ENCODE measurements around the gene DPP6. TPM values are rescaled to one million over a fixed set of nuclear protein-coding genes. Genes with fewer than 3 reads are reported as not detected.

DPP6 gene
- total RNA-seq, 1 donor from 2014 or later: 1.4 TPM

DNA sequence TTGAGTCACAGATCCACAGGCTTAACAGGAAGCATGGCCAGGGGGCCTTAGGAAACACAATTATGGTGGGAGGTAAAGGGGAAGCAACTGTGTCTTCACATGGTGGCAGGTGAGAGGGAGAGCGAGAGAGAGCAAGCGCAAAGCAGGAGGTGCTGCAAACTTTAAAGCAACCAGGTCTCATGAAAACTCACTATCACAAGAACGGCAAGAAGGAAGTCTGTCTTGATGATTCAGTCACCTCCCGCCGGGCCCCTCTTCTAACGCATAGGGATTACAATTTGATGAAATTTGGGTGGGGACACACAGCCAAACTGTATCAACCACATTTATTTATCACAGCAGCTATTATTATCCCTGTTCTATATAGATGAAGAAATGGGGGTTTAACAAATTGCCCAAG lies 201.6 kb downstream of the DPP6 start:
- peaks cover 7% of the 10 kb centered on the region for H3K4me1 Mint-ChIP-seq (ENCODE audit: unreplicated experiment)
- no peaks in the 10 kb centered on the region for H3K27me3 Mint-ChIP-seq (ENCODE audit: unreplicated experiment)
- TF ChIP-seq, protein P1, sequence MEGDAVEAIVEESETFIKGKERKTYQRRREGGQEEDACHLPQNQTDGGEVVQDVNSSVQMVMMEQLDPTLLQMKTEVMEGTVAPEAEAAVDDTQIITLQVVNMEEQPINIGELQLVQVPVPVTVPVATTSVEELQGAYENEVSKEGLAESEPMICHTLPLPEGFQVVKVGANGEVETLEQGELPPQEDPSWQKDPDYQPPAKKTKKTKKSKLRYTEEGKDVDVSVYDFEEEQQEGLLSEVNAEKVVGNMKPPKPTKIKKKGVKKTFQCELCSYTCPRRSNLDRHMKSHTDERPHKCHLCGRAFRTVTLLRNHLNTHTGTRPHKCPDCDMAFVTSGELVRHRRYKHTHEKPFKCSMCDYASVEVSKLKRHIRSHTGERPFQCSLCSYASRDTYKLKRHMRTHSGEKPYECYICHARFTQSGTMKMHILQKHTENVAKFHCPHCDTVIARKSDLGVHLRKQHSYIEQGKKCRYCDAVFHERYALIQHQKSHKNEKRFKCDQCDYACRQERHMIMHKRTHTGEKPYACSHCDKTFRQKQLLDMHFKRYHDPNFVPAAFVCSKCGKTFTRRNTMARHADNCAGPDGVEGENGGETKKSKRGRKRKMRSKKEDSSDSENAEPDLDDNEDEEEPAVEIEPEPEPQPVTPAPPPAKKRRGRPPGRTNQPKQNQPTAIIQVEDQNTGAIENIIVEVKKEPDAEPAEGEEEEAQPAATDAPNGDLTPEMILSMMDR (IDR thresholded peaks at IDR 0.05; ENCODE audit: unreplicated experiment): no peak
- H3K4me3 Mint-ChIP-seq (ENCODE audit: unreplicated experiment): no peak overlapping the region
- no peaks in the 10 kb centered on the region for H3K36me3 Mint-ChIP-seq (ENCODE audit: low read depth, unreplicated experiment)
- DNase-seq (ENCODE audit: low spot score): no peak
- no peak overlapping the region for H3K27ac Mint-ChIP-seq (ENCODE audit: unreplicated experiment)
- no peaks in the 10 kb centered on the region for H3K9me3 Mint-ChIP-seq (ENCODE audit: unreplicated experiment)

DNA sequence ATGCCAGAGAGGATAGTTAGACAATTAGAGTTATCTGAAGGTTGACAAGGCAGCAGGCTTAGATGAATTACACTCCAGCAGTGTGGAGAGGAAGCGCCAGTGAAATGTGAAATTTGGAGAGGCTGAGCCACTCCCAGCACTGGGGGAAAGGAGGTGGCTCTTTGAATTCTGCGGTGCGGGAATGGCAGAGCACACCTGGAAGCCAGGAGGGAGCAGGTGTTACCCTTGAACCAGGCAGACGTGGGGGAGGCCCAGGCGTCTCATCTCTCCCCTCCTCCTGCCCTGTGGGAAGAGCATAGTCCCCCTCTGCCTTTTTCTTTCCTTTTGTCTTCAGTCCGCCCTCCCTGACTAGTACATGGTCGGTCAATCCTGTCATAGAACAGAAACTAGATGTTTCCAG lies 203.1 kb downstream of the DPP6 start:
- no peaks in the 10 kb centered on the region for H3K9me3 Mint-ChIP-seq (ENCODE audit: unreplicated experiment)
- H3K27ac Mint-ChIP-seq (ENCODE audit: unreplicated experiment): no peak overlapping the region
- TF ChIP-seq, protein P1 (IDR thresholded peaks at IDR 0.05; ENCODE audit: unreplicated experiment): no peak
- H3K4me1 Mint-ChIP-seq (ENCODE audit: unreplicated experiment): peaks cover 7% of the 10 kb centered on the region
- no peaks in the 10 kb centered on the region for H3K27me3 Mint-ChIP-seq (ENCODE audit: unreplicated experiment)
- H3K4me3 Mint-ChIP-seq (ENCODE audit: unreplicated experiment): no peak overlapping the region
- no peak for DNase-seq (ENCODE audit: low spot score)
- H3K36me3 Mint-ChIP-seq (ENCODE audit: low read depth, unreplicated experiment): no peaks in the 10 kb centered on the region

DNA sequence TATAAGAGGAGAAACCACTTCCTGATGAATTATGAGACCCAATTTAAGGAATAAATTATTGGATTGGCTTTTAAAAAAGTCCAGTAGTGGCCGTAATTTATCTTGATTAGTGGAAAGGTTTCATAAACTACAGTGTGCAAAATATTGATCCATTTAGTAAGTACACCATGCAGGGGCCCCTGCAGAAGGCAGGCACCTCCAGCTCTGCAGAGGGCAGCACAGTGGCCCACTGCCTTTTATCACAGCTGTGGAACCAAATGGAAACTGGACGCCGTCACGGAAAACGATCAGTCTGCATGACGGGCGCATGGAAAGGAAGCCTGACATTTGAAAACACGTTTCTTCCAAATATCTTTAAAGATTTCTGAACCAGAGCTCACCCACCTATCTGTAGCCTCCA lies 204.0 kb downstream of the DPP6 start:
- Mint-ChIP-seq H3K9me3 (ENCODE audit: unreplicated experiment) (no peaks in the 10 kb centered on the region), H3K27me3 (ENCODE audit: unreplicated experiment) (no peaks in the 10 kb centered on the region), H3K4me3 (ENCODE audit: unreplicated experiment) (no peak overlapping the region), H3K36me3 (ENCODE audit: low read depth, unreplicated experiment) (no peaks in the 10 kb centered on the region), H3K4me1 (ENCODE audit: unreplicated experiment) (peaks cover 7% of the 10 kb centered on the region), H3K27ac (ENCODE audit: unreplicated experiment) (no peak overlapping the region)
- no peak for DNase-seq (ENCODE audit: low spot score)
- TF ChIP-seq, protein P1 (IDR thresholded peaks at IDR 0.05; ENCODE audit: unreplicated experiment): no peak

DNA sequence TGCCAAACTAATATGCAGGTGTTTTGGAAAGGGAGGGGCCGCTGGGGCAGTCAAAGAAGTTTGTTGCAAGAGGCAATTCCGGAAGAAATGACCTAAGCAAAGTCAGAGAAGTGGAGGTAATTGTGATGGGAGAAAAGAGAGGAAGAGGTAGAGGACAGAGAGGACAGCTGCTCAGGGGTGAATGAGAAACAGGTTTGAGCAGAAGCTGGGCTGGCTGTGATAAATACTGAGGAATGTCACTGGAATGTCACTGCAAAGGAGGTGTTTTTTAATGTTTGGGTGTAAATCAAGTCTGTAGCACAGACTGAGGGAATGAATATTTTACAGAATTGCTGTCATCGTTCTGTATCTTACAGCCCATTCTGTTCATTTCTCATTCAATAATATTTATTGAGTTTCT lies 207.2 kb downstream of the DPP6 start:
- DNase-seq (ENCODE audit: low spot score): no peak

DNA sequence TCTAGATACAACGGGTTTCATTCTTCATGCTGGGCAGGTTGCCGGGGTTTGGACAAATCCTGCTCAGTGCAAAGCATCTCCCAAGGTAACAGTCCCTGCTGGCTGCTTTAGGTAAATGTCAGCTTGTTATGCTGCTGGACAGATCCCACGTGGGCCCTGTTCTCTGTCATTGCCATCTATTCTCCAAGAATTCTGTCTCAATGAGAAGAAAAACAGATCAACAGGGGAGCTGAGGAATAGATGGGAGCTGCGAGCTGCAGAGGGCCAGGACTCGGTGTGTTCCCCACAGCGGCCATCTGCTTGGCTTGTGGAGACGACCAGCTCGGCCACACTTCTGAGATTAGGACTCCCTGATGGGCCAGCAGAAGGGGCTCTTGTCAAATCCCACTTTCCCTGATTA lies 235.2 kb downstream of the DPP6 start:
- Mint-ChIP-seq H3K4me3 (ENCODE audit: unreplicated experiment) (no peak overlapping the region), H3K4me1 (ENCODE audit: unreplicated experiment) (no peaks in the 10 kb centered on the region), H3K36me3 (ENCODE audit: low read depth, unreplicated experiment) (no peaks in the 10 kb centered on the region), H3K27me3 (ENCODE audit: unreplicated experiment) (peaks cover 1% of the 10 kb centered on the region), H3K27ac (ENCODE audit: unreplicated experiment) (no peak overlapping the region), H3K9me3 (ENCODE audit: unreplicated experiment) (no peaks in the 10 kb centered on the region)
- no peak for DNase-seq (ENCODE audit: low spot score)
- TF ChIP-seq, protein P1 (IDR thresholded peaks at IDR 0.05; ENCODE audit: unreplicated experiment): no peak

More for the DNA sequence above, 207.2 kb downstream of the DPP6 start:
- H3K4me3 Mint-ChIP-seq (ENCODE audit: unreplicated experiment): no peak overlapping the region
- peaks cover 7% of the 10 kb centered on the region for H3K4me1 Mint-ChIP-seq (ENCODE audit: unreplicated experiment)
- H3K27me3 Mint-ChIP-seq (ENCODE audit: unreplicated experiment): no peaks in the 10 kb centered on the region
- H3K27ac Mint-ChIP-seq (ENCODE audit: unreplicated experiment): no peak overlapping the region
- TF ChIP-seq, protein P1 (IDR thresholded peaks at IDR 0.05; ENCODE audit: unreplicated experiment): no peak
- H3K36me3 Mint-ChIP-seq (ENCODE audit: low read depth, unreplicated experiment): no peaks in the 10 kb centered on the region
- H3K9me3 Mint-ChIP-seq (ENCODE audit: unreplicated experiment): no peaks in the 10 kb centered on the region
